LNCAP (cell line): ENCODE measurements around the gene DIRAS1.

Source experiments
- TF ChIP-seq, protein P1 (sequence below): fragments of 450-650 bp; IDR thresholded peaks from 2 replicates; pipeline ENCODE4 v1.5.1; 2017; ENCODE audit warnings: mild to moderate bottlenecking

DIRAS1 gene

DNA sequence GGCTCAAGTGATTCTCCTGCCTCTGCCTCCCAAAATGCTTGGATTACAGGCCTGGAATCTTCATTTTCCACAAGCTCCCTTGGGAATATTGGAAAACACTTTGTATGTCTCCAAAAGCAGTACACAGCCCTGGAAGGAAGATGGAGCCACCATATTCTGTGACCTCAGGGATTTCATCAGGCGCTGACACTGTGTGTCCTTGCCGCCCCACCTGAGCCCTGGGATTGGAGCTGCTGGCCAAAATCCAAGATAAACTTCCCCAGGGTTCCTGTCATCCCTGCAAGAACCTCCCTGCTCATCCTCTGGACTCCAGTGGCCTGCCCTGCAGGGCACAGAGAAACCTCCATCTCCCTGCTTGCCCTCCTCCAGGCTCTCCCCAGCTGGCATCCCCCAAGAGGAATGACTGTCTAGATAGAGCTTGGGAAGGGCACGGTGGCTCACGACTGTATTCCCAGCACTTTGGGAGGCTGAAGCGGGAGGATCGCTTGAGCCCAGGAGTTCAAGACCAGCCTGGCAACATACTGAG is 17.4 kb downstream of the DIRAS1 start:
- TF ChIP-seq, protein P1, sequence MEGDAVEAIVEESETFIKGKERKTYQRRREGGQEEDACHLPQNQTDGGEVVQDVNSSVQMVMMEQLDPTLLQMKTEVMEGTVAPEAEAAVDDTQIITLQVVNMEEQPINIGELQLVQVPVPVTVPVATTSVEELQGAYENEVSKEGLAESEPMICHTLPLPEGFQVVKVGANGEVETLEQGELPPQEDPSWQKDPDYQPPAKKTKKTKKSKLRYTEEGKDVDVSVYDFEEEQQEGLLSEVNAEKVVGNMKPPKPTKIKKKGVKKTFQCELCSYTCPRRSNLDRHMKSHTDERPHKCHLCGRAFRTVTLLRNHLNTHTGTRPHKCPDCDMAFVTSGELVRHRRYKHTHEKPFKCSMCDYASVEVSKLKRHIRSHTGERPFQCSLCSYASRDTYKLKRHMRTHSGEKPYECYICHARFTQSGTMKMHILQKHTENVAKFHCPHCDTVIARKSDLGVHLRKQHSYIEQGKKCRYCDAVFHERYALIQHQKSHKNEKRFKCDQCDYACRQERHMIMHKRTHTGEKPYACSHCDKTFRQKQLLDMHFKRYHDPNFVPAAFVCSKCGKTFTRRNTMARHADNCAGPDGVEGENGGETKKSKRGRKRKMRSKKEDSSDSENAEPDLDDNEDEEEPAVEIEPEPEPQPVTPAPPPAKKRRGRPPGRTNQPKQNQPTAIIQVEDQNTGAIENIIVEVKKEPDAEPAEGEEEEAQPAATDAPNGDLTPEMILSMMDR = no peak

- TF ChIP-seq, protein P1 = no peak
These were observed 18.1 kb downstream of the DIRAS1 start for GRCh38 chr19:2703077-2703437.

GRCh38 chr19:2702170-2703076 is 18.7 kb downstream of the DIRAS1 start, which contains the start of gene GNG7:
GNG7 (minus strand) TSS chr19:2702694; CDS start chr19:2520688, 182,006 bp downstream.
- TF ChIP-seq, protein P1 = no peak

DNA sequence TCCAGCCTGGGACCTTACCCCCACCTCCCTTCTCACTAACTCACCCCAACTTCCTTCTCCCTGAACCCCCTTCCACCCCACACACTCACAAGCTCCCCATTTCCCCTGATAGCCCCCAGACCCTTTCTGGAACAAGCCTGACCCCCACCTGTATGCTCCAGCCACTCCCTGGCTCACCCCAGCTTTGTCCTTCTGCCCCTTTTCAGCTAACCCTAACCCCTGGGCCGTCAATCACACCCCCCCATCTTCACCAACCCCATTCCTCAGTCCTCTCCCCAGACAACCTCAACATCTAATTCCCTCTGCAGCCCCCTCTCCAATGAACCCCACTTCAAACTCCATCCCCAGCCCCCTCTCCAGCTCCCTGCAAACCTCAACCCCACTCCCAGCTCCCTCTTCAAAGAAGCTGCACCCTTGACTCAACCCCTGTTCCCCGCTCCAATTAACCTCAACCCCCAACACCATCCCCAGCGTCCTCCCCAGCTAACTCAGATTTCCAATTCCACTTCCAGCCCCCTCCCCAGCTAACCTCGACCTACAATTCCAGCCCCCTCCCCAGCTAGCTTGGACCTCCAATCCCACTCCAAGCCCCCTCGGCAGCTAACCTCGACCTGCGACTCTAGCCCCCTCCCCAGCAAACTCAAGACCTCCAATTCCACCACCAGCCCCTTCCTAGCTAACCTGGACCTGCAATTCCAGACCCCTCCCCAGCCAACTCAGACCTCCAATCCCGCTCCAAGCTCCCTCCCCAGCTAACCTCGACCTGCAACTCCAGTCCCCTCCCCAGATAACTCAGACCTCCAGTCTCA is 19.6 kb downstream of the DIRAS1 start:
- TF ChIP-seq, protein P1 = no peak

DNA sequence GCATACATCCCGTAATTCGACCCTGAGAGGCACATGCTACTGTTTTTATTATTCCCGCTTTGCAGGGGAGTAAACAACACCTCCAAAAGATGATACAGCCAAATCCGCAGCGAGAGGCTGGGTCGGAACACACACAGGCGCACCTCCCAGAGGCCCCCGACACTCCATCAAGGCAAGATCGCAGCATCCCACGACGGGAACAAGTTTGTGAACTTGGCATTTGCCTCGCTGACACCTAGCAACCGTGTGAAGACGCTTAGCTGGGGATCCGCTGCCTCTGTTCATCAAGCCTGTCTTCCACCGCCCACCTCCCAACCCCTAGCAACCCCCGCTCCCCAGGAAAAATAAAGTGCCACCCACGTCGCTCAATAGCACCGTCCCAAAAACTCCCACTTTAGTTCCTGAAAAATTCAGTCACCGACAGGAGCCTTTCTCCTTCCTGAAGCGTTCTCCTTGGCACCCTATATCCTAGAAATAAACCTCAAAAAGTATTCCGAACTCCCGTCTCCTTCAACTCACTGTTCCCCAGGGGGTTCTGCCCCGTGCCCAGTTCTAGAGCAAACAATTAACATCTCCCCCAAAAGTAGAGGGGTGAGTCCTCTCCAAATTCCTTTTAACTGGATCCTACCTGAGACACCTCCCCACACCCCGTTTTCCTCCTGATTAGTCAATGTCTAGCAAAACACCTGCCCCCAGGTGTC is 20.4 kb downstream of the DIRAS1 start:
- TF ChIP-seq, protein P1 = no peak

GRCh38 chr19:2699413-2700140 is 21.6 kb downstream of the DIRAS1 start:
- TF ChIP-seq, protein P1 = no peak

GRCh38 chr19:2694196-2694595 is 27.0 kb downstream of the DIRAS1 start:
- TF ChIP-seq, protein P1 = no peak
